ENCODE data around the gene TMPRSS2. TPM values are rescaled to one million over a fixed set of nuclear protein-coding genes. Genes with fewer than 3 reads are reported as not detected.

The TMPRSS2 gene
- total and polyA plus RNA-seq, 2 donors (not counting 1 experiment from before 2014, with no cell fraction given) = not detected

- no peak overlapping the region for H3K4me3 ChIP-seq (ENCODE audit: control extremely low read depth in 1 of 5, extremely low read depth in 1 of 5, insufficient read depth in 1 of 5, low read depth in 2 of 5, low read length in 4 of 5)
- ChIA-PET CTCF (no interaction called here), POLR2A (no interaction called here)
- peaks cover 0 to 7% (median 0%) of the 10 kb centered on the region in 4 experiments for H3K27me3 ChIP-seq (replicated peaks in 1 of 4; ENCODE audit: control extremely low read depth in 1 of 4, control insufficient read depth in 3 of 4, insufficient read depth in 4 of 4, low read length in 3 of 4)
- H2AFZ ChIP-seq (ENCODE audit: insufficient read depth, low read depth, low read length, poor library complexity, severe bottlenecking) = no peak overlapping the region
- Mint-ChIP-seq H3K27ac (no peak overlapping the region), H3K27me3 (peaks cover 28% of the 10 kb centered on the region), H3K4me3 (no peak overlapping the region), H3K9me3 (ENCODE audit: insufficient read depth) (no peaks in the 10 kb centered on the region), H3K4me1 (no peaks in the 10 kb centered on the region)
- DNase-seq = no peak
- H3K79me2 ChIP-seq (ENCODE audit: control insufficient read depth, insufficient read depth, low read length) = no peaks in the 10 kb centered on the region
- H3K36me3 ChIP-seq (replicated peaks in 1 of 2; ENCODE audit: control extremely low read depth in 1 of 2, control insufficient read depth in 1 of 2, extremely low read depth in 1 of 2, insufficient read depth in 2 of 2, low read length in 1 of 2) = no peaks in the 10 kb centered on the region
- H3K9ac ChIP-seq (ENCODE audit: low read length) = no peak overlapping the region
- H3K4me2 ChIP-seq (replicated peaks; ENCODE audit: low read depth, low read length, poor library complexity, severe bottlenecking) = no peak overlapping the region
- H3K27ac ChIP-seq (ENCODE audit: low read length in 2 of 2) = no peak overlapping the region
- intact Hi-C loops (cut with micrococcal nuclease) = no loop called here
- 90% methylated on average over 11 of the region's 14 CpGs for WGBS (ENCODE audit: insufficient coverage)
- no peaks in the 10 kb centered on the region for H3K4me1 ChIP-seq (ENCODE audit: control insufficient read depth in 2 of 2, insufficient read depth in 2 of 2, low read length in 2 of 2)
- TF ChIP-seq EZH2 (IDR thresholded peaks at IDR 0.05; ENCODE audit: borderline replicate concordance, insufficient read depth, low read depth, low read length, poor library complexity, severe bottlenecking) (no peak), CTCF (IDR thresholded peaks at IDR 0.05) (no peak)
- no peak for ATAC-seq (ENCODE audit: low read depth)
- no peaks in the 10 kb centered on the region for H4K20me1 ChIP-seq (ENCODE audit: control insufficient read depth, insufficient read depth, low read length, poor library complexity, severe bottlenecking)
- no peaks in the 10 kb centered on the region for H3K9me3 ChIP-seq (ENCODE audit: control extremely low read depth in 1 of 3, control insufficient read depth in 2 of 3, insufficient read depth in 1 of 3, low read length in 2 of 3)
Observed at GRCh38 chr21:41488080-41488479, 19.9 kb downstream of the TMPRSS2 start.

- H3K27ac Mint-ChIP-seq = no peak overlapping the region
- no peaks in the 10 kb centered on the region for H3K9me3 Mint-ChIP-seq (ENCODE audit: insufficient read depth)
- H3K4me2 ChIP-seq (replicated peaks; ENCODE audit: low read depth, low read length, poor library complexity, severe bottlenecking) = no peak overlapping the region
- H3K27ac ChIP-seq (ENCODE audit: low read length in 2 of 2) = no peak overlapping the region
- H3K4me1 ChIP-seq (ENCODE audit: control insufficient read depth in 2 of 2, insufficient read depth in 2 of 2, low read length in 2 of 2) = no peaks in the 10 kb centered on the region
- no peaks in the 10 kb centered on the region for H3K36me3 ChIP-seq (replicated peaks in 1 of 2; ENCODE audit: control extremely low read depth in 1 of 2, control insufficient read depth in 1 of 2, extremely low read depth in 1 of 2, insufficient read depth in 2 of 2, low read length in 1 of 2)
- 100% methylated on average over 1 of the region's 6 CpGs for WGBS (ENCODE audit: insufficient coverage)
- H3K9ac ChIP-seq (ENCODE audit: low read length) = no peak overlapping the region
- H3K4me3 ChIP-seq (ENCODE audit: control extremely low read depth in 1 of 5, extremely low read depth in 1 of 5, insufficient read depth in 1 of 5, low read depth in 2 of 5, low read length in 4 of 5) = no peak overlapping the region
- DNase-seq = no peak
- H3K79me2 ChIP-seq (ENCODE audit: control insufficient read depth, insufficient read depth, low read length) = no peaks in the 10 kb centered on the region
- intact Hi-C loops (cut with micrococcal nuclease) = no loop called here
- H3K4me1 Mint-ChIP-seq = peaks cover 5% of the 10 kb centered on the region
- H3K4me3 Mint-ChIP-seq = no peak overlapping the region
- CTCF ChIA-PET = no interaction called here
- H3K27me3 Mint-ChIP-seq = peaks cover 30% of the 10 kb centered on the region
- no peaks in the 10 kb centered on the region for H4K20me1 ChIP-seq (ENCODE audit: control insufficient read depth, insufficient read depth, low read length, poor library complexity, severe bottlenecking)
- no peak for TF ChIP-seq EZH2 (IDR thresholded peaks at IDR 0.05; ENCODE audit: borderline replicate concordance, insufficient read depth, low read depth, low read length, poor library complexity, severe bottlenecking)
- TF ChIP-seq CTCF (IDR thresholded peaks at IDR 0.05) = no peak
- POLR2A ChIA-PET = no interaction called here
- no peaks in the 10 kb centered on the region for H3K9me3 ChIP-seq (ENCODE audit: control extremely low read depth in 1 of 3, control insufficient read depth in 2 of 3, insufficient read depth in 1 of 3, low read length in 2 of 3)
- peaks cover 0 to 7% (median 2%) of the 10 kb centered on the region in 4 experiments for H3K27me3 ChIP-seq (replicated peaks in 1 of 4; ENCODE audit: control extremely low read depth in 1 of 4, control insufficient read depth in 3 of 4, insufficient read depth in 4 of 4, low read length in 3 of 4)
- no peak overlapping the region for H2AFZ ChIP-seq (ENCODE audit: insufficient read depth, low read depth, low read length, poor library complexity, severe bottlenecking)
- ATAC-seq (ENCODE audit: low read depth) = no peak
Observed at GRCh38 chr21:41487082-41487481, 20.9 kb downstream of the TMPRSS2 start.

All from B cell (primary cell).